Measurements from ENCODE around the gene SPAG17. TPM values are rescaled to one million over a fixed set of nuclear protein-coding genes. Genes with fewer than 3 reads are reported as not detected.

SPAG17 gene
- total RNA-seq, 2 experiments from 2014 or later, result not detected

- peaks cover 6% of the 10 kb centered on the region for H3K27me3 Mint-ChIP-seq
- Histone ChIP-seq H3K9me3 (ENCODE audit: control insufficient read depth in 1 of 2, insufficient read depth in 1 of 2, low read length in 2 of 2) (no peaks in the 10 kb centered on the region), H3K27ac (ENCODE audit: low read depth in 1 of 2, low read length in 2 of 2) (no peak overlapping the region), H3K4me3 (ENCODE audit: low read length) (no peak overlapping the region), H3K36me3 (ENCODE audit: insufficient read depth, low read length) (no peaks in the 10 kb centered on the region), H3K4me1 (ENCODE audit: insufficient read depth, low read length) (no peaks in the 10 kb centered on the region), H3K27me3 (ENCODE audit: control insufficient read depth in 1 of 2, insufficient read depth in 2 of 2, low read length in 2 of 2) (no peaks in the 10 kb centered on the region)
- ATAC-seq (ENCODE audit: poor library complexity) (no peak), DNase-seq (no peak)
- no peak overlapping the region for H3K27ac Mint-ChIP-seq
- no peaks in the 10 kb centered on the region for H3K4me1 Mint-ChIP-seq (ENCODE audit: low read depth)
- intact Hi-C loops (cut with DNase I, micrococcal nuclease), result no loop called here
- TF ChIP-seq, protein P1, sequence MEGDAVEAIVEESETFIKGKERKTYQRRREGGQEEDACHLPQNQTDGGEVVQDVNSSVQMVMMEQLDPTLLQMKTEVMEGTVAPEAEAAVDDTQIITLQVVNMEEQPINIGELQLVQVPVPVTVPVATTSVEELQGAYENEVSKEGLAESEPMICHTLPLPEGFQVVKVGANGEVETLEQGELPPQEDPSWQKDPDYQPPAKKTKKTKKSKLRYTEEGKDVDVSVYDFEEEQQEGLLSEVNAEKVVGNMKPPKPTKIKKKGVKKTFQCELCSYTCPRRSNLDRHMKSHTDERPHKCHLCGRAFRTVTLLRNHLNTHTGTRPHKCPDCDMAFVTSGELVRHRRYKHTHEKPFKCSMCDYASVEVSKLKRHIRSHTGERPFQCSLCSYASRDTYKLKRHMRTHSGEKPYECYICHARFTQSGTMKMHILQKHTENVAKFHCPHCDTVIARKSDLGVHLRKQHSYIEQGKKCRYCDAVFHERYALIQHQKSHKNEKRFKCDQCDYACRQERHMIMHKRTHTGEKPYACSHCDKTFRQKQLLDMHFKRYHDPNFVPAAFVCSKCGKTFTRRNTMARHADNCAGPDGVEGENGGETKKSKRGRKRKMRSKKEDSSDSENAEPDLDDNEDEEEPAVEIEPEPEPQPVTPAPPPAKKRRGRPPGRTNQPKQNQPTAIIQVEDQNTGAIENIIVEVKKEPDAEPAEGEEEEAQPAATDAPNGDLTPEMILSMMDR (IDR thresholded peaks at IDR 0.05), result no peak
- ChIA-PET POLR2A (no interaction called here), CTCF (no interaction called here)
- H3K36me3 Mint-ChIP-seq (ENCODE audit: low read depth), result no peaks in the 10 kb centered on the region
- no peaks in the 10 kb centered on the region for H3K9me3 Mint-ChIP-seq
- no peak overlapping the region for H3K4me3 Mint-ChIP-seq
These were observed 82.6 kb downstream of the SPAG17 start for GRCh38 chr1:118102445-118102844.

DNA sequence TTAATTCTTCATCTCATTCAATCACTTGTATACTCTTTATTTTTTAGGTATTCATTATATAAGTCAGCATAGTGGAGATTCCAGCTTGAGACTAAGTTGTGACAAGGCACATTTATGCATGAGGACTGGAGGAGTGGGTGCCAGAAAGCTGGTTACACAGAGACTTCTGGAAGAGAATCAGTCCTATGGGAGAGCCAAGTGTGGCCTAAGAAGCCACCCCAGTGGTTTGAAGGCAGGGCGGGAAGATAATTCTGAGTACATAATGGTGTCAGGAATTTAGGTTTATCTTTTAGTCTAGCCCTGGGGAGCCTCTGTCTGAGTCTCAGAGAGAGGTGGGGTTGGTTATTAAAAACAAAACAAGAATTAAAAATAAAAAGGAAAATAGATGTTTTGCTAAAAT, 83.0 kb downstream of the SPAG17 start:
- H3K4me3 ChIP-seq (ENCODE audit: low read length), result no peak overlapping the region
- H3K9me3 Mint-ChIP-seq, result no peaks in the 10 kb centered on the region
- H3K27ac ChIP-seq (ENCODE audit: low read depth in 1 of 2, low read length in 2 of 2), result no peak overlapping the region
- ChIA-PET POLR2A (no interaction called here), CTCF (no interaction called here)
- H3K9me3 ChIP-seq (ENCODE audit: control insufficient read depth in 1 of 2, insufficient read depth in 1 of 2, low read length in 2 of 2), result no peaks in the 10 kb centered on the region
- no peaks in the 10 kb centered on the region for H3K27me3 ChIP-seq (ENCODE audit: control insufficient read depth in 1 of 2, insufficient read depth in 2 of 2, low read length in 2 of 2)
- H3K4me3 Mint-ChIP-seq, result no peak overlapping the region
- no peaks in the 10 kb centered on the region for H3K4me1 Mint-ChIP-seq (ENCODE audit: low read depth)
- ATAC-seq (ENCODE audit: poor library complexity) (no peak), DNase-seq (no peak)
- H3K36me3 ChIP-seq (ENCODE audit: insufficient read depth, low read length), result no peaks in the 10 kb centered on the region
- H3K4me1 ChIP-seq (ENCODE audit: insufficient read depth, low read length), result no peaks in the 10 kb centered on the region
- intact Hi-C loops (cut with DNase I, micrococcal nuclease), result no loop called here
- H3K36me3 Mint-ChIP-seq (ENCODE audit: low read depth), result no peaks in the 10 kb centered on the region
- TF ChIP-seq, protein P1 (IDR thresholded peaks at IDR 0.05), result no peak
- no peak overlapping the region for H3K27ac Mint-ChIP-seq
- peaks cover 6% of the 10 kb centered on the region for H3K27me3 Mint-ChIP-seq

DNA sequence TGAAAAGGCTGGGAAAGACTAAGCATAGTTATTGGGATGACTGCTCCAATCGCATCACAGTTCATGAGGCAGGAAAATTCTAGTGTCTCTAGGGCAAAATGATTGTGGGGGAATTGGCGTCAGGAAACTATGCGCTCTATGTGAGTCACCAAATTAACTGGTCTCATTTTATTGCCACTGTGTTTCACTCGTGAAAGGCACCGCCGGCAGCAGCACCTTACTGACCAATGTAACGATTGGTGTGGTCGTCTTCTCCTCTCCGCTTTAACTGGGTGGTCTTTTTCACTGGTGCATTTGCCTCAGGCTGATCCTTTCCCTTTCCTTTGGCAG, 83.5 kb downstream of the SPAG17 start:
- ChIA-PET POLR2A (no interaction called here), CTCF (no interaction called here)
- no peak for ATAC-seq (ENCODE audit: poor library complexity)

More for the DNA sequence above, 83.5 kb downstream of the SPAG17 start:
- peaks cover 6% of the 10 kb centered on the region for H3K27me3 Mint-ChIP-seq
- TF ChIP-seq, protein P1 (IDR thresholded peaks at IDR 0.05), result no peak
- H3K4me1 ChIP-seq (ENCODE audit: insufficient read depth, low read length), result no peaks in the 10 kb centered on the region
- no peaks in the 10 kb centered on the region for H3K4me1 Mint-ChIP-seq (ENCODE audit: low read depth)
- H3K9me3 Mint-ChIP-seq, result no peaks in the 10 kb centered on the region
- no peak overlapping the region for H3K27ac Mint-ChIP-seq
- intact Hi-C loops (cut with DNase I, micrococcal nuclease), result no loop called here
- H3K4me3 ChIP-seq (ENCODE audit: low read length), result no peak overlapping the region
- H3K4me3 Mint-ChIP-seq, result no peak overlapping the region
- no peak overlapping the region for H3K27ac ChIP-seq (ENCODE audit: low read depth in 1 of 2, low read length in 2 of 2)
- DNase-seq, result no peak
- no peaks in the 10 kb centered on the region for H3K36me3 Mint-ChIP-seq (ENCODE audit: low read depth)
- H3K27me3 ChIP-seq (ENCODE audit: control insufficient read depth in 1 of 2, insufficient read depth in 2 of 2, low read length in 2 of 2), result no peaks in the 10 kb centered on the region
- H3K9me3 ChIP-seq (ENCODE audit: control insufficient read depth in 1 of 2, insufficient read depth in 1 of 2, low read length in 2 of 2), result no peaks in the 10 kb centered on the region
- H3K36me3 ChIP-seq (ENCODE audit: insufficient read depth, low read length), result no peaks in the 10 kb centered on the region

Data from CD4-positive, alpha-beta T cell (primary cell).